GM18499 (cell line): ENCODE data around the gene IMPG1.

Experiments used
- ATAC-seq: cut with Tn5 transposase; IDR thresholded peaks from one replicate; pipeline ENCODE4 v1.9.1; 2021; ENCODE audit warnings: moderate number of reproducible peaks; ENCODE audit not compliant: insufficient read depth, unreplicated experiment

Gene IMPG1

GRCh38 chr6:75896526-75896925 is 175.9 kb downstream of the IMPG1 start:
- ATAC-seq = no peak

GRCh38 chr6:75893776-75894152 is 178.7 kb downstream of the IMPG1 start:
- no peak for ATAC-seq

GRCh38 chr6:75893058-75893775 is 179.2 kb downstream of the IMPG1 start:
- peak; percentile 67 for ATAC-seq

GRCh38 chr6:75892384-75892783 is 180.1 kb downstream of the IMPG1 start:
- no peak for ATAC-seq

- ATAC-seq = no peak
These were observed 187.6 kb downstream of the IMPG1 start for GRCh38 chr6:75884822-75885221.

GRCh38 chr6:75882734-75883133 is 189.7 kb downstream of the IMPG1 start:
- no peak for ATAC-seq

GRCh38 chr6:75880305-75880704 is 192.2 kb downstream of the IMPG1 start:
- no peak for ATAC-seq

GRCh38 chr6:75876152-75876551 is 196.3 kb downstream of the IMPG1 start:
- no peak for ATAC-seq

GRCh38 chr6:75874224-75874623 is 198.2 kb downstream of the IMPG1 start:
- ATAC-seq = no peak
